ENCODE measurements around the gene PPP3R2. TPM values are rescaled to one million over a fixed set of nuclear protein-coding genes. Genes with fewer than 3 reads are reported as not detected.

PPP3R2 gene
- total RNA-seq, 2 donors from 2014 or later = not detected

DNA sequence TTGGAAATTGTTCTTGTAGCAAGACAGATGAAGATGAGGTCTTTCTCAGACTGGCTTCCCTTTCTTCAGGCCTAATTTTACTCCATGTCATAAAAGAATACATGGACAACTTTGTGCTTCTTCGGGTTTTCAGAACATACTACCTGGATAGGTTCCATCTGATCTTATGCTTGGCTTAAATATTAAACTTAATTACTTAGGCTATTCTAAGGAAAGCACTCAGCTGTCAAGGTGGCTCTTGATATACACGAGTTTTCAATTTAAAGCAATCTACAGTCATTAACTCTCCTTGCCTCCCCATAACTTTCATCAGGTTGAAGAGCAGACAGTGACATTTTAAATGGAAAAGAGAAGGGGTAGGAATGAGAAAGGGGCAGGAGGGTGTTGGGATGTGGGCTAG is 9.5 kb upstream of the PPP3R2 start:
- no peak overlapping the region for H3K9ac ChIP-seq (ENCODE audit: extremely low read depth, low read length, poor library complexity, severe bottlenecking)

DNA sequence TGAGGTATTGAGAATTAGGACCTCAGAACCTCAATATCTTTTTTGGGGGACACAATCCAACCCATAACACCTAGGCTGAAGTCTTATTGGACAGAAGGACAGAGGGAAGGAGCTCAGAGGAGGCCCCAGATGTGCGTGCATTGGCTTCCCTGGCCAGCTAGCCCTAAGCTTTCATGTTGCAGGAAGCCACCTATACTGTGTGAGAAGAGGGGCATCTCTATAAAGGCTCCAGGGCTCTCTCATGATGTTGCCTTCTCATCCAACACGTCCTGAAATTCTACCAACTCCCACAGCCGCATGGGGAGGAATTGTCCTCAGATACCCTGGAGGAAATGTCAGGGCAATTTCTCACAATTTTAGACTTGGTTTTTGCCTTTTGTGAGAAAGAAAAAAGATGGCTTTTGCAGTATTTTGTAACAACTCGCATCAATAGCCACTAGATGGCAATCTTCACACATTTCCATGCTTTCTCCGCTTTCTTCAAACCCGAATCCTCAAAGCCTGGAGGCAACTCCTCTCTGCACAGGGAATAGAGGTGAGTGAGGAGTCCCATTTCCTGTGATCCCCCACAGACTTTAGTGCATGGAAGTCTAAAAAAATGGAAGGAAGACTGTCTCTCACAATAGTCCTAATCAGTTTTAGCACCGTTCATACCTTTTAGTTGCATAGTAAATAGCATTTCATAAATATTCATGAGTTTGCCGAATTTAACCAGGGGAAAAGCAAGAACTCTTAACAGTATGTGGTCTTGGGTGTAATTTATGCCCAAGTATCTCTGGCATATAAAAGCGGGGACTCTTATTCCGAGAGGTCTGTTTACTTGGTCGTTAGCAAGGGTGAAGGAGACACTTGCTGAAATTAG is 7.4 kb upstream of the PPP3R2 start:
- TF ChIP-seq, protein P1, sequence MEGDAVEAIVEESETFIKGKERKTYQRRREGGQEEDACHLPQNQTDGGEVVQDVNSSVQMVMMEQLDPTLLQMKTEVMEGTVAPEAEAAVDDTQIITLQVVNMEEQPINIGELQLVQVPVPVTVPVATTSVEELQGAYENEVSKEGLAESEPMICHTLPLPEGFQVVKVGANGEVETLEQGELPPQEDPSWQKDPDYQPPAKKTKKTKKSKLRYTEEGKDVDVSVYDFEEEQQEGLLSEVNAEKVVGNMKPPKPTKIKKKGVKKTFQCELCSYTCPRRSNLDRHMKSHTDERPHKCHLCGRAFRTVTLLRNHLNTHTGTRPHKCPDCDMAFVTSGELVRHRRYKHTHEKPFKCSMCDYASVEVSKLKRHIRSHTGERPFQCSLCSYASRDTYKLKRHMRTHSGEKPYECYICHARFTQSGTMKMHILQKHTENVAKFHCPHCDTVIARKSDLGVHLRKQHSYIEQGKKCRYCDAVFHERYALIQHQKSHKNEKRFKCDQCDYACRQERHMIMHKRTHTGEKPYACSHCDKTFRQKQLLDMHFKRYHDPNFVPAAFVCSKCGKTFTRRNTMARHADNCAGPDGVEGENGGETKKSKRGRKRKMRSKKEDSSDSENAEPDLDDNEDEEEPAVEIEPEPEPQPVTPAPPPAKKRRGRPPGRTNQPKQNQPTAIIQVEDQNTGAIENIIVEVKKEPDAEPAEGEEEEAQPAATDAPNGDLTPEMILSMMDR (conservative IDR thresholded peaks at IDR 0.05) = peak; percentile 86
- 38 to 85% methylated on average over 2 to 11 of the region's 11 CpGs for whole genome bisulfite sequencing, 2 experiments (ENCODE audit: insufficient coverage in 1 of 2, insufficient read length in 1 of 2)
- no peak overlapping the region for H3K27ac ChIP-seq (ENCODE audit: low read depth, low read length)
- Mint-ChIP-seq H3K4me3 (no peak overlapping the region), H3K27ac (no peak overlapping the region), H3K9me3 (no peaks in the 10 kb centered on the region), H3K36me3 (ENCODE audit: low read depth) (no peaks in the 10 kb centered on the region), H3K27me3 (ENCODE audit: insufficient read depth) (peaks cover 2% of the 10 kb centered on the region), H3K4me1 (peaks cover 4% of the 10 kb centered on the region)
- no peaks in the 10 kb centered on the region for H3K9me3 ChIP-seq (ENCODE audit: control insufficient read depth, low read length)
- H3K36me3 ChIP-seq (ENCODE audit: control insufficient read depth, insufficient read depth, low read length) = no peaks in the 10 kb centered on the region
- no peak overlapping the region for H3K9ac ChIP-seq (ENCODE audit: extremely low read depth, low read length, poor library complexity, severe bottlenecking)
- no peak overlapping the region for H3K4me3 ChIP-seq (ENCODE audit: low read length)
- H3K4me1 ChIP-seq (ENCODE audit: control insufficient read depth, insufficient read depth, low read length) = no peaks in the 10 kb centered on the region
- peaks cover 6% of the 10 kb centered on the region for H3K27me3 ChIP-seq (ENCODE audit: control insufficient read depth, insufficient read depth, low read length, poor library complexity, severe bottlenecking)
- DNase-seq = peak; percentile 68

More for the DNA sequence above, 9.5 kb upstream of the PPP3R2 start:
- Mint-ChIP-seq H3K27me3 (ENCODE audit: insufficient read depth) (peaks cover 2% of the 10 kb centered on the region), H3K4me1 (peaks cover 4% of the 10 kb centered on the region), H3K36me3 (ENCODE audit: low read depth) (no peaks in the 10 kb centered on the region), H3K9me3 (no peaks in the 10 kb centered on the region), H3K4me3 (no peak overlapping the region), H3K27ac (no peak overlapping the region)
- WGBS, 2 experiments (ENCODE audit: insufficient coverage in 1 of 2, insufficient read length in 1 of 2) = 64 to 66% methylated on average over 2 of the region's 2 CpGs
- no peak overlapping the region for H3K27ac ChIP-seq (ENCODE audit: low read depth, low read length)
- H3K36me3 ChIP-seq (ENCODE audit: control insufficient read depth, insufficient read depth, low read length) = no peaks in the 10 kb centered on the region
- H3K4me1 ChIP-seq (ENCODE audit: control insufficient read depth, insufficient read depth, low read length) = no peaks in the 10 kb centered on the region
- H3K9me3 ChIP-seq (ENCODE audit: control insufficient read depth, low read length) = no peaks in the 10 kb centered on the region
- no peak for DNase-seq
- peaks cover 6% of the 10 kb centered on the region for H3K27me3 ChIP-seq (ENCODE audit: control insufficient read depth, insufficient read depth, low read length, poor library complexity, severe bottlenecking)
- H3K4me3 ChIP-seq (ENCODE audit: low read length) = no peak overlapping the region
- TF ChIP-seq, protein P1 (conservative IDR thresholded peaks at IDR 0.05) = no peak

DNA sequence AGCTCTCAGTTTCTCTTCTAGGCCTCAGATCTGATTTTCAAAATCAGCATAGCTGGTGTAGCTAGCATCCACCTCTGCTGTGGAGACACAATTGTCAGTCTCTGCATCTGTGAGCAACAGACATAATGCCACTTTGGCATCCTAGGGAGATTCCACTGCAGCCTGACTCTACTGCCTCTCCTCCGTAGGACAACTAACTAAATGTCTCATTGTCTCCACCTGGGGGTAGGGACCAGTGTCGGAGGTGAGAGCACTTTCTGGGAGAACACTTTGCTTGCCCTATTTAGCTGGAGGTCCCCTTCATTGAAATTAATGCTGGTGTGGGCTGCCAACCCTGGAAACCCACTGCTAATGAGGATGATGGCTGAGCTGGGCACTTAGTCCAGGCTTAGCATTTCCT is 1.4 kb downstream of the PPP3R2 start:
- H3K9me3 ChIP-seq (ENCODE audit: control insufficient read depth, low read length) = no peaks in the 10 kb centered on the region
- Mint-ChIP-seq H3K9me3 (no peaks in the 10 kb centered on the region), H3K4me1 (no peaks in the 10 kb centered on the region), H3K4me3 (no peak overlapping the region), H3K36me3 (ENCODE audit: low read depth) (no peaks in the 10 kb centered on the region), H3K27me3 (ENCODE audit: insufficient read depth) (peaks cover 6% of the 10 kb centered on the region), H3K27ac (no peak overlapping the region)
- H3K36me3 ChIP-seq (ENCODE audit: control insufficient read depth, insufficient read depth, low read length) = no peaks in the 10 kb centered on the region
- WGBS, 2 experiments (ENCODE audit: insufficient coverage in 1 of 2, insufficient read length in 1 of 2) = 54 to 80% methylated on average over 1 to 2 of the region's 2 CpGs
- no peak for DNase-seq
- TF ChIP-seq, protein P1 (conservative IDR thresholded peaks at IDR 0.05) = peak; percentile 33
- no peaks in the 10 kb centered on the region for H3K27me3 ChIP-seq (ENCODE audit: control insufficient read depth, insufficient read depth, low read length, poor library complexity, severe bottlenecking)
- no peaks in the 10 kb centered on the region for H3K4me1 ChIP-seq (ENCODE audit: control insufficient read depth, insufficient read depth, low read length)
- no peak overlapping the region for H3K9ac ChIP-seq (ENCODE audit: extremely low read depth, low read length, poor library complexity, severe bottlenecking)
- no peak overlapping the region for H3K4me3 ChIP-seq (ENCODE audit: low read length)
- H3K27ac ChIP-seq (ENCODE audit: low read depth, low read length) = no peak overlapping the region

Measured in endodermal cell (in vitro differentiated cells).